SK-N-SH (cell line): ENCODE results near the gene SLC25A10. TPM values are rescaled to one million over a fixed set of nuclear protein-coding genes. Genes with fewer than 3 reads are reported as not detected.
A peak's percentile ranks its signal among the peaks of the same experiment; 100 is the strongest.

ENCODE experiments used
- CTCF ChIA-PET: fragments of 300-600, 350-600 bp; formaldehyde crosslinking; extraction: SDS; loops from one replicate; lab custom pipeline; 2021; lab: Yijun Ruan, JAX
- POLR2A ChIA-PET: fragments of 350-600 bp; sonication (Branson Sonifier 250); formaldehyde crosslinking; extraction: SDS; loops from one replicate; lab custom pipeline; 2020; ENCODE audit warnings: antibody characterized with exemption, inconsistent platforms; lab: Yijun Ruan, JAX
- DNase-seq: peaks from one replicate; pipeline ENCODE4 v3.0.0; 2012
- H2AFZ ChIP-seq: fragments of 200-600 bp; sonication (generic); 2 replicates; pipeline ENCODE4 v1.8.1; 2016; ENCODE audit warnings: antibody characterized with exemption, mild to moderate bottlenecking, low read depth
- H3F3A ChIP-seq: fragments of 200-600 bp; sonication (generic); replicated peaks from 2 replicates; pipeline ENCODE3; 2016; ENCODE audit warnings: antibody characterized with exemption, mild to moderate bottlenecking; ENCODE audit not compliant: insufficient read depth
- H3K27ac ChIP-seq, 2 experiments: fragments of 200-500 bp in 1 of 2; fragments of 200-600 bp in 1 of 2; sonication (Bioruptor generic) in 1 of 2; sonication (generic), shearing (Covaris generic) in 1 of 2; 2 replicates each; pipeline versions ENCODE4 v1.5.1 to v1.6.1; 2014 to 2016; ENCODE audit warnings: low read depth in 2 of 2, inconsistent platforms in 1 of 2, low read length in 1 of 2, mild to moderate bottlenecking in 1 of 2, mixed read lengths in 1 of 2
- H3K27me3 ChIP-seq: fragments of 200-600 bp; sonication (generic), shearing (Covaris generic); 2 replicates; pipeline ENCODE4 v1.6.1; 2016; ENCODE audit warnings: mixed run types; ENCODE audit not compliant: insufficient read depth
- H3K36me3 ChIP-seq, 2 experiments: fragments of 200-500 bp in 1 of 2; fragments of 200-600 bp in 1 of 2; sonication (Bioruptor generic) in 1 of 2; sonication (generic) in 1 of 2; replicated peaks in 1 of 2; 2 replicates each; pipeline versions ENCODE3 to v1.5.1; 2014 to 2016; ENCODE audit warnings: low read length in 1 of 2, mild to moderate bottlenecking in 1 of 2; ENCODE audit not compliant: insufficient read depth in 2 of 2, control insufficient read depth in 1 of 2
- H3K4me1 ChIP-seq, 2 experiments: fragments of 200-500 bp in 1 of 2; fragments of 200-600 bp in 1 of 2; sonication (Bioruptor generic) in 1 of 2; sonication (generic), shearing (Covaris generic) in 1 of 2; 2 replicates each; pipeline versions ENCODE4 v1.5.1 to v1.6.1; 2014 to 2016; ENCODE audit warnings: low read depth in 1 of 2, low read length in 1 of 2, mixed run types in 1 of 2; ENCODE audit not compliant: insufficient read depth in 2 of 2, control insufficient read depth in 1 of 2
- H3K4me2 ChIP-seq: fragments of 200-600 bp; sonication (generic), shearing (Covaris generic); 2 replicates; pipeline ENCODE4 v1.6.1; 2017; ENCODE audit warnings: mixed run types
- H3K4me3 ChIP-seq, 2 experiments: fragments of 200-500 bp in 1 of 2; fragments of 200-600 bp in 1 of 2; sonication (Bioruptor generic) in 1 of 2; sonication (generic), shearing (Covaris generic) in 1 of 2; 2 replicates each; pipeline versions ENCODE4 v1.5.1 to v1.8.1; 2014 to 2016; ENCODE audit warnings: low read depth in 2 of 2, inconsistent platforms in 1 of 2, low read length in 1 of 2, mild to moderate bottlenecking in 1 of 2, mixed read lengths in 1 of 2, moderate library complexity in 1 of 2
- H3K79me2 ChIP-seq: fragments of 200-600 bp; sonication (generic); 2 replicates; pipeline ENCODE4 v1.8.1; 2017; ENCODE audit warnings: mild to moderate bottlenecking; ENCODE audit not compliant: insufficient read depth
- H3K9ac ChIP-seq: fragments of 200-600 bp; sonication (generic); 2 replicates; pipeline ENCODE4 v1.6.1; 2017; ENCODE audit warnings: mixed run types
- H3K9me2 ChIP-seq: fragments of 200-600 bp; sonication (generic); 2 replicates; pipeline ENCODE4 v1.6.1; 2017; ENCODE audit warnings: mixed run types
- H3K9me3 ChIP-seq: fragments of 200-600 bp; sonication (generic); 2 replicates; pipeline ENCODE4 v1.6.1; 2017; ENCODE audit warnings: mixed run types, mild to moderate bottlenecking, moderate library complexity
- H4K20me1 ChIP-seq: fragments of 200-600 bp; sonication (generic); 2 replicates; pipeline ENCODE4 v1.6.1; 2017; ENCODE audit warnings: mild to moderate bottlenecking, mixed run types; ENCODE audit not compliant: insufficient read depth
- EP300 ChIP-seq, 2 experiments: IDR thresholded peaks; 2 replicates each; pipeline versions ENCODE4 v1.4.0 to v1.6.1; 2012; ENCODE audit warnings: borderline replicate concordance in 1 of 2, low read depth in 1 of 2, low read length in 1 of 2
- FOSL2 ChIP-seq: IDR thresholded peaks from 2 replicates; pipeline ENCODE4 v1.4.0; 2012; ENCODE audit warnings: low read depth, mild to moderate bottlenecking, moderate library complexity, borderline replicate concordance
- FOXJ3 ChIP-seq: sonication (generic); formaldehyde crosslinking; IDR thresholded peaks from 2 replicates; pipeline ENCODE4 v1.5.1; 2020; ENCODE audit warnings: mild to moderate bottlenecking, missing genetic modification reagents
- GABPA ChIP-seq: IDR thresholded peaks from 2 replicates; pipeline ENCODE4 v1.4.0; 2012; ENCODE audit warnings: low read depth, mild to moderate bottlenecking
- MXI1 ChIP-seq: IDR thresholded peaks from 2 replicates; pipeline ENCODE4 v1.6.1; 2012; ENCODE audit warnings: mild to moderate bottlenecking, low read depth, low read length, improper control_type of control experiment
- NFIC ChIP-seq: IDR thresholded peaks from 2 replicates; pipeline ENCODE4 v1.4.0; 2012; ENCODE audit warnings: borderline replicate concordance
- NRF1 ChIP-seq: IDR thresholded peaks from 2 replicates; pipeline ENCODE4 v1.6.1; 2012; ENCODE audit warnings: low read depth, mild to moderate bottlenecking, low read length
- POLR2AphosphoS5 ChIP-seq: IDR thresholded peaks from 2 replicates; pipeline ENCODE4 v1.6.1; 2012; ENCODE audit warnings: low read depth, low read length
- RAD21 ChIP-seq: IDR thresholded peaks from 2 replicates; pipeline ENCODE4 v1.6.1; 2012; ENCODE audit warnings: mild to moderate bottlenecking, low read length
- RCOR1 ChIP-seq: fragments of 150-350 bp; IDR thresholded peaks from 2 replicates; pipeline ENCODE4 v1.6.1; 2017; ENCODE audit warnings: antibody characterized with exemption, low read length
- SIN3A ChIP-seq: IDR thresholded peaks from 2 replicates; pipeline ENCODE4 v1.6.1; 2012; ENCODE audit warnings: low read depth, mild to moderate bottlenecking, low read length, moderate library complexity, borderline replicate concordance
- TCF12 ChIP-seq: IDR thresholded peaks from 2 replicates; pipeline ENCODE4 v1.4.0; 2012
- WGBS: methylation state at CpG from one replicate; pipeline ENCODE4 v1.1.6; 2017; ENCODE audit warnings: low lambda C conversion rate; 5-methylcytosine and 5-hydroxymethylcytosine counted together
- polyA plus RNA-seq, 3 experiments: library from polyadenylated mRNA; depleted of rRNA; stranded (reverse); fragments of >200 nt; gene quantifications; 2 replicates each; pipeline ENCODE4 v1.2.3, GENCODE V29; 2012
- TF ChIP-seq, protein P1 (sequence below): fragments of 200-600 bp; sonication (generic); IDR thresholded peaks from 2 replicates; pipeline ENCODE4 v1.6.1; 2017; ENCODE audit warnings: antibody characterized with exemption, mild to moderate bottlenecking, moderate library complexity

SLC25A10 gene
- polyA plus RNA-seq, 1 of the 3 experiments (the other 2 are of a cell fraction) = 34.7 TPM

- TF ChIP-seq TCF12 = no peak
- TF ChIP-seq POLR2AphosphoS5 = 0 out of 2 replicates have a peak, but pooled peaks have one; percentile 32
- TF ChIP-seq RAD21 = no peak
- TF ChIP-seq NFIC = 0 out of 2 replicates have a peak, but pooled peaks have one; percentile 10
Measured at GRCh38 chr17:81722184-81723120, 10.4 kb downstream of the SLC25A10 start (continued).

DNA sequence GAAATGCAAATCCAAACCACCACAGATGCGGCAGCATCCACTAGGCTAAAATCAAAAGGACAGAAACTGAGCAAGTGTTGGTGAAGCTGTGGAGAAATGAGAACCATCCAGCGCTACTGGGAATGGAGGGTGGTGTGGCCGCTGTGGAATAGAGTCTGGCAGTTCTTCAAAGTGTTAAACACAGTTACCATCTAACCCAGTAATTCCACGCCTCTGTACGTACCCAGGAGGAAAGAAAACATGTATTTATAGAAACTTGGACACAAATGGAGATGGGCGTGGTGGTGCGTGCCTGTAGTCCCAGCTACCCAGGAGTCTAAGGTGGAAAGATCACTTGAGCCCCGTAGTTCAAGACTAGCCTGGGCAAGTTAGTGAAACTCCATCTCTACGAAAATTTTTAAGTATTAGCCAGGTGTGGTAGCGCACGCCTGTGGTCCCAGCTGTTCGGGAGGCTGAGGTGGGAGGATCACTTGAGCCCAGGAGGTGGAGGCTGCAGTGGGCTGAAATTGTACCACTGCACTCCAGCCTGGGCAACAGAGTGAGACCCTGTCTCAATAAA, 11.6 kb downstream of the SLC25A10 start:
- Histone ChIP-seq H3K4me3 (no peak overlapping the region), H3K27me3 (no peaks in the 10 kb centered on the region), H3K36me3 (no peaks in the 10 kb centered on the region), H3K27ac (no peak overlapping the region), H3K4me1 (peaks cover 0 to 3% of the 10 kb centered on the region in 2 experiments; a peak in 1 of 4 replicates), H4K20me1 (no peaks in the 10 kb centered on the region), H3F3A (peaks cover 23% of the 10 kb centered on the region), H2AFZ (no peak overlapping the region), H3K9me2 (no peaks in the 10 kb centered on the region), H3K9me3 (no peaks in the 10 kb centered on the region), H3K79me2 (no peaks in the 10 kb centered on the region), H3K9ac (no peak overlapping the region), H3K4me2 (peak overlapping the region; percentile 21)
- WGBS = 22% methylated on average over 12 of the region's 12 CpGs
- CTCF ChIA-PET = interaction anchor here (0.6 to 5.3 kb wide), 6 partner anchors 10 to 145 kb away, joined by 3 to 41 read pairs (median 4); partner anchors contain the start of gene SLC25A10
- POLR2A ChIA-PET = interaction anchor here (0.5 to 4.9 kb wide), 3 partner anchors 11 to 241 kb away, joined by 3 to 30 read pairs (median 3); partner anchors contain the start of genes MCRIP1 and SLC25A10
- DNase-seq = no peak
- no peak for TF ChIP-seq GABPA
- TF ChIP-seq SIN3A = no peak
- TF ChIP-seq RCOR1 = no peak
- TF ChIP-seq RAD21 = no peak
- no peak for TF ChIP-seq MXI1
- no peak for TF ChIP-seq FOSL2
- TF ChIP-seq POLR2AphosphoS5 = no peak; the same call in 1 of the 2 replicates
- TF ChIP-seq FOXJ3 (CRISPR knock-in tag) = no peak
- TF ChIP-seq EP300 (IDR thresholded peaks at IDR 0.05; ENCODE audit: borderline replicate concordance in 1 of 2, low read depth in 1 of 2, low read length in 1 of 2) = no peak
- TF ChIP-seq, protein P1, sequence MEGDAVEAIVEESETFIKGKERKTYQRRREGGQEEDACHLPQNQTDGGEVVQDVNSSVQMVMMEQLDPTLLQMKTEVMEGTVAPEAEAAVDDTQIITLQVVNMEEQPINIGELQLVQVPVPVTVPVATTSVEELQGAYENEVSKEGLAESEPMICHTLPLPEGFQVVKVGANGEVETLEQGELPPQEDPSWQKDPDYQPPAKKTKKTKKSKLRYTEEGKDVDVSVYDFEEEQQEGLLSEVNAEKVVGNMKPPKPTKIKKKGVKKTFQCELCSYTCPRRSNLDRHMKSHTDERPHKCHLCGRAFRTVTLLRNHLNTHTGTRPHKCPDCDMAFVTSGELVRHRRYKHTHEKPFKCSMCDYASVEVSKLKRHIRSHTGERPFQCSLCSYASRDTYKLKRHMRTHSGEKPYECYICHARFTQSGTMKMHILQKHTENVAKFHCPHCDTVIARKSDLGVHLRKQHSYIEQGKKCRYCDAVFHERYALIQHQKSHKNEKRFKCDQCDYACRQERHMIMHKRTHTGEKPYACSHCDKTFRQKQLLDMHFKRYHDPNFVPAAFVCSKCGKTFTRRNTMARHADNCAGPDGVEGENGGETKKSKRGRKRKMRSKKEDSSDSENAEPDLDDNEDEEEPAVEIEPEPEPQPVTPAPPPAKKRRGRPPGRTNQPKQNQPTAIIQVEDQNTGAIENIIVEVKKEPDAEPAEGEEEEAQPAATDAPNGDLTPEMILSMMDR = no peak
- no peak for TF ChIP-seq NRF1
